GM12873 (cell line): ENCODE results near the gene SLC35B3.

Experiments used
- CTCF ChIP-seq: IDR thresholded peaks from 2 replicates; pipeline ENCODE4 v1.5.1; 2012; ENCODE audit warnings: low read depth, mild to moderate bottlenecking, moderate library complexity, low read length, control low read depth; ENCODE audit not compliant: insufficient read depth; ENCODE audit errors: missing control alignments

SLC35B3 gene

GRCh38 chr6:8462169-8462568 lies 26.8 kb upstream of the SLC35B3 start:
- no peak for TF ChIP-seq CTCF

GRCh38 chr6:8446391-8446790 lies 11.0 kb upstream of the SLC35B3 start:
- no peak for TF ChIP-seq CTCF

GRCh38 chr6:8442150-8442549 lies 6.8 kb upstream of the SLC35B3 start:
- no peak for TF ChIP-seq CTCF

- no peak for TF ChIP-seq CTCF
These were observed 6.1 kb upstream of the SLC35B3 start for GRCh38 chr6:8441452-8441851.

GRCh38 chr6:8439601-8440268 lies 4.4 kb upstream of the SLC35B3 start:
- no peak for TF ChIP-seq CTCF

- TF ChIP-seq CTCF, result no peak
These were observed 2.5 kb upstream of the SLC35B3 start for GRCh38 chr6:8437813-8438212.

- no peak for TF ChIP-seq CTCF
These were observed 1.6 kb upstream of the SLC35B3 start for GRCh38 chr6:8436966-8437365.

GRCh38 chr6:8435845-8436168 lies 462 bp upstream of the SLC35B3 start:
- TF ChIP-seq CTCF, result no peak
